AG10803 (cell line): Measurements from ENCODE around the gene PLEKHG2.

Source experiments
- DNase-seq: peaks from one replicate; pipeline ENCODE4 v3.0.0; 2010; ENCODE audit warnings: low read depth
- H3K4me3 ChIP-seq: 2 replicates; pipeline ENCODE4 v1.5.1; 2011; ENCODE audit warnings: mild to moderate bottlenecking, low read length, control low read depth
- CTCF ChIP-seq: conservative IDR thresholded peaks from 2 replicates; pipeline ENCODE4 v1.5.1; 2011; ENCODE audit warnings: mild to moderate bottlenecking, low read length, control low read depth, inconsistent platforms

PLEKHG2 gene

GRCh38 chr19:39420769-39421168 is 8.3 kb downstream of the PLEKHG2 start:
- no peak for TF ChIP-seq CTCF
- H3K4me3 ChIP-seq, result no peak overlapping the region
- no peak for DNase-seq

- no peak overlapping the region for H3K4me3 ChIP-seq
- no peak for DNase-seq
- no peak for TF ChIP-seq CTCF
Observed at GRCh38 chr19:39422020-39422419, 9.6 kb downstream of the PLEKHG2 start.

- no peak for TF ChIP-seq CTCF
- no peak for DNase-seq
- H3K4me3 ChIP-seq, result no peak overlapping the region
Observed at GRCh38 chr19:39423258-39424086, 11.0 kb downstream of the PLEKHG2 start.

GRCh38 chr19:39424934-39425333 is 12.5 kb downstream of the PLEKHG2 start:
- no peak for DNase-seq
- no peak for TF ChIP-seq CTCF

GRCh38 chr19:39425744-39426143 is 13.3 kb downstream of the PLEKHG2 start:
- no peak overlapping the region for H3K4me3 ChIP-seq
- TF ChIP-seq CTCF, result no peak
- no peak for DNase-seq

More at GRCh38 chr19:39424934-39425333, 12.5 kb downstream of the PLEKHG2 start:
- H3K4me3 ChIP-seq, result no peak overlapping the region

GRCh38 chr19:39426170-39426569 is 13.7 kb downstream of the PLEKHG2 start:
- TF ChIP-seq CTCF, result no peak
- DNase-seq, result peak; percentile 20
- H3K4me3 ChIP-seq, result no peak overlapping the region

- no peak overlapping the region for H3K4me3 ChIP-seq
Observed at GRCh38 chr19:39427707-39428106, 15.2 kb downstream of the PLEKHG2 start.

More at GRCh38 chr19:39427707-39428106, 15.2 kb downstream of the PLEKHG2 start:
- DNase-seq, result no peak
- no peak for TF ChIP-seq CTCF
